RWPE2 (cell line): ENCODE measurements around the gene PTGIR.

Experiments used
- ATAC-seq: fragments of 200-7000 bp; cut with Tn5 transposase; 3 replicates; pipeline ENCODE4 v1.9.1; 2021; ENCODE audit warnings: low read depth
- DNase-seq: peaks from one replicate; pipeline ENCODE4 v3.0.0-alpha.2; 2020; ENCODE audit warnings: low spot score
- H3K27ac ChIP-seq: fragments of 450-650 bp; 2 replicates; pipeline ENCODE4 v1.5.1; 2017; ENCODE audit warnings: mild to moderate bottlenecking; ENCODE audit not compliant: poor library complexity, severe bottlenecking
- H3K27me3 ChIP-seq: fragments of 250-450 bp; sonication (Bioruptor Pico); 2 replicates; pipeline ENCODE4 v1.5.1; 2021; ENCODE audit warnings: mild to moderate bottlenecking, moderate library complexity; ENCODE audit not compliant: insufficient read depth, poor library complexity, severe bottlenecking
- H3K36me3 ChIP-seq: fragments of 250-450 bp; sonication (Bioruptor Pico); 2 replicates; pipeline ENCODE4 v1.5.1; 2020; ENCODE audit warnings: low read depth, mild to moderate bottlenecking, moderate library complexity
- H3K4me1 ChIP-seq: fragments of 250-450 bp; sonication (Bioruptor Pico); 2 replicates; pipeline ENCODE4 v1.5.1; 2021; ENCODE audit warnings: mild to moderate bottlenecking, moderate library complexity; ENCODE audit not compliant: insufficient read depth, poor library complexity, severe bottlenecking
- H3K4me3 ChIP-seq: fragments of 250-450 bp; sonication (Bioruptor Pico); 2 replicates; pipeline ENCODE4 v1.5.1; 2021; ENCODE audit warnings: mild to moderate bottlenecking, moderate library complexity; ENCODE audit not compliant: severe bottlenecking
- H3K9me3 ChIP-seq: fragments of 250-450 bp; sonication (Bioruptor Pico); 2 replicates; pipeline ENCODE4 v1.5.1; 2021; ENCODE audit warnings: mild to moderate bottlenecking, moderate library complexity; ENCODE audit not compliant: severe bottlenecking
- CTCF ChIP-seq: fragments of 450-650 bp; IDR thresholded peaks from one replicate; pipeline ENCODE4 v1.5.1; 2017; ENCODE audit warnings: mild to moderate bottlenecking, moderate library complexity; ENCODE audit not compliant: poor library complexity, severe bottlenecking

Gene PTGIR

GRCh38 chr19:46656541-46656940 is 31.7 kb upstream of the PTGIR start:
- Histone ChIP-seq H3K4me3 (no peak overlapping the region), H3K4me1 (no peaks in the 10 kb centered on the region), H3K9me3 (no peaks in the 10 kb centered on the region), H3K27me3 (peaks cover 24% of the 10 kb centered on the region), H3K36me3 (no peaks in the 10 kb centered on the region), H3K27ac (no peak overlapping the region)
- ATAC-seq (no peak), DNase-seq (no peak)
- TF ChIP-seq CTCF, result no peak

- no peak for TF ChIP-seq CTCF
- no peaks in the 10 kb centered on the region for H3K36me3 ChIP-seq
- ATAC-seq (no peak), DNase-seq (no peak)
- no peaks in the 10 kb centered on the region for H3K4me1 ChIP-seq
- H3K4me3 ChIP-seq, result no peak overlapping the region
- H3K27ac ChIP-seq, result no peak overlapping the region
- peaks cover 25% of the 10 kb centered on the region for H3K27me3 ChIP-seq
- no peaks in the 10 kb centered on the region for H3K9me3 ChIP-seq
These were observed 29.8 kb upstream of the PTGIR start for GRCh38 chr19:46654621-46655152.

- DNase-seq (no peak), ATAC-seq (no peak)
- Histone ChIP-seq H3K4me3 (no peak overlapping the region), H3K4me1 (no peaks in the 10 kb centered on the region), H3K9me3 (no peaks in the 10 kb centered on the region), H3K27ac (no peak overlapping the region), H3K36me3 (no peaks in the 10 kb centered on the region), H3K27me3 (peaks cover 32% of the 10 kb centered on the region)
- TF ChIP-seq CTCF, result no peak
These were observed 25.6 kb upstream of the PTGIR start for GRCh38 chr19:46650445-46650844.

GRCh38 chr19:46648961-46649960 is 24.4 kb upstream of the PTGIR start:
- Histone ChIP-seq H3K36me3 (no peaks in the 10 kb centered on the region), H3K9me3 (no peaks in the 10 kb centered on the region), H3K4me3 (no peak overlapping the region), H3K27ac (no peak overlapping the region), H3K27me3 (peaks cover 32% of the 10 kb centered on the region), H3K4me1 (no peaks in the 10 kb centered on the region)
- no peak for TF ChIP-seq CTCF
- ATAC-seq (no peak), DNase-seq (no peak)
